BJ (cell line): ENCODE results near the gene SLC25A40. TPM values are rescaled to one million over a fixed set of nuclear protein-coding genes. Genes with fewer than 3 reads are reported as not detected.

Source experiments
- CTCF ChIA-PET: fragments of 350-600 bp; formaldehyde crosslinking; extraction: SDS; loops from one replicate; lab custom pipeline; 2021; ENCODE audit warnings: antibody characterized with exemption, inconsistent platforms; lab: Yijun Ruan, JAX
- POLR2A ChIA-PET: fragments of 300-600 bp; sonication (Branson Sonifier 250); formaldehyde crosslinking; extraction: SDS; loops from one replicate; lab custom pipeline; 2021; ENCODE audit warnings: antibody characterized with exemption; lab: Charles Lee
- DNase-seq: peaks from one replicate; pipeline ENCODE4 v3.0.0-alpha.2; 2011; ENCODE audit warnings: low read depth
- H3K27me3 ChIP-seq: 2 replicates; pipeline ENCODE4 v1.6.0; 2011; ENCODE audit warnings: low read length; ENCODE audit not compliant: control insufficient read depth, insufficient read depth
- H3K36me3 ChIP-seq: 2 replicates; pipeline ENCODE4 v1.5.1; 2011; ENCODE audit warnings: low read length; ENCODE audit not compliant: control insufficient read depth, insufficient read depth
- H3K4me3 ChIP-seq: 2 replicates; pipeline ENCODE4 v1.5.1; 2011; ENCODE audit warnings: low read depth, mild to moderate bottlenecking, control low read depth, low read length
- CTCF ChIP-seq: IDR thresholded peaks from 2 replicates; pipeline ENCODE4 v1.5.1; 2011; ENCODE audit warnings: low read depth, mild to moderate bottlenecking, control low read depth, inconsistent platforms, low read length, moderate library complexity; ENCODE audit not compliant: insufficient read depth
- polyA plus RNA-seq: library from polyadenylated mRNA; depleted of rRNA; stranded (reverse); fragments of >200 nt; gene quantifications from 2 replicates; pipeline ENCODE4 v1.2.3, GENCODE V29; 2011

Gene SLC25A40
- polyA plus RNA-seq, 1 experiment, result 5.5 TPM

DNA sequence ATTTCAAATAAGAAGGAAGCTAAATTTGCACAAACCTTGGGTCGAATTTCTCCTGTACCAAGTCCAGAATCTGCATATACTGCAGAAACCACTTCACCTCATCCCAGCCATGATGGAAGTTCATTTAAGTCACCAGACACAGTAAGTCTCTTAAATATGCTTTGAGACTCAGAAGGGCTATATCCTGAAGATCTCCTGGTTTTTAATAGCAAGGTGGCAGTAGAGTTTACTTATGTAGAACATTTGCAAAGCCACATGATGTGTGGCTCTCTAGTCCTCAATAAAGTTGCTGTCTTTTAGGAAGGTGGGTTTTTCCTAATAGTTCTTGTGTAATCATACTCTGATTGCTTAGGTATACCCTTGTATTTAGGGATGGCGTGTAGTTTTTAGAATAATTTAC lies 8.9 kb upstream of the SLC25A40 start:
- TF ChIP-seq CTCF, result no peak
- no peak for DNase-seq
- CTCF ChIA-PET, result no interaction called here

GRCh38 chr7:87882151-87882937 lies 6.2 kb upstream of the SLC25A40 start:
- ChIA-PET CTCF (interaction anchor here (0.9 kb wide), 1 partner anchor 11 kb away, joined by 3 read pairs; no protein-coding TSS in a partner anchor), POLR2A (no interaction called here)
- Histone ChIP-seq H3K4me3 (no peak overlapping the region), H3K27me3 (no peaks in the 10 kb centered on the region), H3K36me3 (no peaks in the 10 kb centered on the region)
- no peak for DNase-seq
- no peak for TF ChIP-seq CTCF

More for the DNA sequence above, 8.9 kb upstream of the SLC25A40 start:
- POLR2A ChIA-PET, result no interaction called here
- no peak overlapping the region for H3K4me3 ChIP-seq
- H3K36me3 ChIP-seq, result peaks cover 1% of the 10 kb centered on the region; the same call in 1 of the 2 replicates
- H3K27me3 ChIP-seq, result no peaks in the 10 kb centered on the region

DNA sequence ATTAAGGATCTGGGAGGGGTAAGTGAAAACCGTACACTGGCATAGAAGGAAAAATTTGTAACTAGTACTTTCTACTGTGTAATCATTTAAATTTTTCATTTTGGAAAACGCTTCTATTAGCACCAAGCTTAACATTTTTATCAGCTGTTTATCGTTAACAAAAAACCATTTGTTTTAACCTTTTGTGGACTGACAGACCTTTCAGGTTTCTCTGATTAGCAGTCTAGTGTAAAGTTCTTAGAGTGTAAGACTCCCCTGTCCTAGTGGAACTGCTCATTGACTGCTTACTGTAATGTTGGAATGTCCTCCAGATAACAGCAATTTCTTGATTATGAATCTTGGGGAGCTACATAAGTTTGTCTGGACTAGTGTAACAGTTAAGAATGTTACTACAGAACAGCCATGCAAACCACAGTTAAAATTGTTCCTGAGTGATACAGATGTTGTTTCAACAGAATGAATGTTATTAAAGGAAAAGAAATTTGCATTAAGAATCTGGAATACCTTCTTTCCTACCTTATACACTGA lies 2.1 kb upstream of the SLC25A40 start:
- TF ChIP-seq CTCF, result no peak
- CTCF ChIA-PET, result no interaction called here
- POLR2A ChIA-PET, result no interaction called here
- Histone ChIP-seq H3K27me3 (no peaks in the 10 kb centered on the region), H3K4me3 (no peak overlapping the region), H3K36me3 (no peaks in the 10 kb centered on the region)
- DNase-seq, result no peak

DNA sequence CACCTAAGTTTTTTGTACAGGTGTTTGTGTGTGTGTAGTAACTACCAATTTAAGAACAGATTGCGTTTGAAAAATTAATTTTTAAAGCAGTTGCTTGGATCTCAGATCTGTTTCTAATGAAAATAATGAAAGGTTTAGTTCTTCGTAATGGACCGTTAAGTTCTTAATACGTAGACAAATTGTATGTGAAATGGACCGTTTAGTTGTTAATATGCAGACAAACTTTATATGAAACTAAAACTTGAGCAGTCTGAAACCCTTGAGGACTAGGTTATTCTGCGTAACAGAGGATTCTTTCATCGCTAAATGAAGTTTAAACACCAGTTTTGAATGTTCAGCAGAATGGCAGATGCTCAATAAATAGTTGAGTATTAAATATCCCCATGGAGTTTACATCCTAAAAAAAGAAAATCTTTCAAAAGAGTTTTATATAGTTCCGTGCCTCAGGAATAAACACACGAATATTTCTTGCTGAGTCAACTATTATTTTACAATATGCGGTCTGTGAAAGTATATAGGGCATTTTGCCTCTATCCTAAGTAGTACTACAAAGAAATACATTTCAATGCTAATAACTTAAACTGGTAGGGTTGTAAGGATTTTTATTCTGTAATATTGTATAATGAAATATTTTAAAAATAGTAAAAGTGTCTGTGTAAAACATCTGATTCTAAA lies 1.3 kb upstream of the SLC25A40 start:
- DNase-seq, result no peak
- Histone ChIP-seq H3K27me3 (no peaks in the 10 kb centered on the region), H3K36me3 (no peaks in the 10 kb centered on the region), H3K4me3 (peak overlapping the region; percentile 82)
- ChIA-PET CTCF (no interaction called here), POLR2A (no interaction called here)
- no peak for TF ChIP-seq CTCF

GRCh38 chr7:87876869-87877234 lies 692 bp upstream of the SLC25A40 start:
- Histone ChIP-seq H3K4me3 (peak overlapping the region; percentile 82), H3K27me3 (no peaks in the 10 kb centered on the region), H3K36me3 (no peaks in the 10 kb centered on the region)
- no peak for TF ChIP-seq CTCF
- no peak for DNase-seq
- CTCF ChIA-PET, result no interaction called here
- POLR2A ChIA-PET, result no interaction called here
